Activated T-helper 2 cell treated with anti-CD3 and anti-CD28 coated beads, Interferon-gamma antibody, Interleukin-2, Interleukin-4, amounts not matched to agents 10 μg/mL and 5 μg/mL and 100 μg/mL, durations not matched to agents 14 hours and 24 hours and 36 hours (primary cell): ENCODE results near the gene OST4. TPM values are rescaled to one million over a fixed set of nuclear protein-coding genes. Genes with fewer than 3 reads are reported as not detected.

ENCODE experiments used
- DNase-seq: peaks from one replicate; pipeline ENCODE4 v3.0.0; 2021; ENCODE audit warnings: low spot score
- H3K27ac Mint-ChIP-seq: one replicate; pipeline ENCODE4 v1.8.0; 2021; ENCODE audit warnings: mixed read lengths
- H3K27me3 Mint-ChIP-seq: one replicate; pipeline ENCODE4 v1.8.0; 2021; ENCODE audit warnings: low read depth, mixed read lengths
- H3K36me3 Mint-ChIP-seq: one replicate; pipeline ENCODE4 v1.8.0; 2021; ENCODE audit warnings: low read depth, mixed read lengths
- H3K4me1 Mint-ChIP-seq: one replicate; pipeline ENCODE4 v1.8.0; 2021; ENCODE audit warnings: low read depth, mixed read lengths
- H3K4me3 Mint-ChIP-seq: one replicate; pipeline ENCODE4 v1.8.0; 2021; ENCODE audit warnings: low read depth, mild to moderate bottlenecking, moderate library complexity, mixed read lengths
- H3K9me3 Mint-ChIP-seq: one replicate; pipeline ENCODE4 v1.8.0; 2021; ENCODE audit warnings: mixed read lengths
- intact Hi-C: fragments of 100-400 bp; cut with micrococcal nuclease; formaldehyde crosslinking; loops from one replicate; pipeline ENCODE4 v1.15.1; 2023
- total RNA-seq: library from RNA; stranded (reverse); gene quantifications from 2 replicates; pipeline ENCODE4 v1.2.3, GENCODE V29; 2022

OST4 gene
- total RNA-seq, 1 donor from 2014 or later, result 341 TPM

DNA sequence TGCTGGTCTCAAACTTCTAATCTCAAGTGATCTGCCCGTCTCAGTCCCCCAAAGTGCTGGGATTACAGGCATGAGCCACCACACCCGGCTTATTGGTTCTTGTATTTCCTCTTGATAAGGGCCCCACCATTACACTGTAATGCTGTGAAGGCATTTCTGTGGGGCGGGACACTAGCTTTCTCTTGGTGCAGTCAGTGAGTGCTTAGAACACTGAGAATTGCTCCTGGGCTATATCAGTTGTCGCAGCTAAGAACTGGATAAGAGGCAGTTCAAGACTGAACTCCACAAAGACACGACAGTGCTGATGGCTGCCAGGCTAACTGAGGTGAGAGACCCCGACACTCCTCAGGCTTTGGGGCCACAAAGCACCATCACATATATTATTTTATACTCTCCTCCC lies 17.2 kb upstream of the OST4 start:
- Mint-ChIP-seq H3K36me3 (no peaks in the 10 kb centered on the region), H3K4me3 (no peak overlapping the region), H3K4me1 (peaks cover 16% of the 10 kb centered on the region), H3K9me3 (no peaks in the 10 kb centered on the region), H3K27ac (no peak overlapping the region), H3K27me3 (no peaks in the 10 kb centered on the region)
- no peak for DNase-seq
- intact Hi-C loops, result loop anchor here (5.0 to 10.0 kb wide), 2 partner anchors 124 kb away; partner anchors contain the start of genes ATRAID and SLC5A6

- no peaks in the 10 kb centered on the region for H3K9me3 Mint-ChIP-seq
- DNase-seq, result no peak
- H3K4me3 Mint-ChIP-seq, result peak overlapping the region; percentile 58
- H3K27me3 Mint-ChIP-seq, result no peaks in the 10 kb centered on the region
- intact Hi-C loops, result loop anchor here (2.0 to 10.0 kb wide), 3 partner anchors 47 to 124 kb away; partner anchors contain the start of genes ATRAID, PREB and SLC5A6
- H3K27ac Mint-ChIP-seq, result no peak overlapping the region
- H3K36me3 Mint-ChIP-seq, result no peaks in the 10 kb centered on the region
- H3K4me1 Mint-ChIP-seq, result peaks cover 16% of the 10 kb centered on the region
These were observed 16.5 kb upstream of the OST4 start for GRCh38 chr2:27087823-27088410.

DNA sequence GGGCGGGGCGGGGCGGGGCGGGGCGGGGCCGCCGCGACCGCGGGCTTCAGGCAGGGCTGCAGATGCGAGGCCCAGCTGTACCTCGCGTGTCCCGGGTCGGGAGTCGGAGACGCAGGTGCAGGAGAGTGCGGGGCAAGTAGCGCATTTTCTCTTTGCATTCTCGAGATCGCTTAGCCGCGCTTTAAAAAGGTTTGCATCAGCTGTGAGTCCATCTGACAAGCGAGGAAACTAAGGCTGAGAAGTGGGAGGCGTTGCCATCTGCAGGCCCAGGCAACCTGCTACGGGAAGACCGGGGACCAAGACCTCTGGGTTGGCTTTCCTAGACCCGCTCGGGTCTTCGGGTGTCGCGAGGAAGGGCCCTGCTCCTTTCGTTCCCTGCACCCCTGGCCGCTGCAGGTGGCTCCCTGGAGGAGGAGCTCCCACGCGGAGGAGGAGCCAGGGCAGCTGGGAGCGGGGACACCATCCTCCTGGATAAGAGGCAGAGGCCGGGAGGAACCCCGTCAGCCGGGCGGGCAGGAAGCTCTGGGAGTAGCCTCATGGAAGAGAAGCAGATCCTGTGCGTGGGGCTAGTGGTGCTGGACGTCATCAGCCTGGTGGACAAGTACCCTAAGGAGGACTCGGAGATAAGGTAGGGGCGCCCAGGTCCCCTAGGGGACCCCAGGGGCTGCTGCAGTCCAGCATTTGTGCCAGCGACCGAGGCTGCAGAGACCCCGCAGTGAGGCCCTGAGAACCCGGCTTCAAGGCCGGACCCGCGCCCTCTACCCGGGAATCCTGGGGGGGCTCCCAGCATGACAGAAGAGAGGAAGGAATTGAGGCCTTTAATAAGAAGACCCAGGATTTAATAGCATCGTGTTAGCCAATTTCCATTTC lies 15.5 kb upstream of the OST4 start, which contains the start of gene KHK:
Gene KHK, plus strand, starts transcription at position 49 of the 870 bp plus-strand sequence. Its CDS starts 488 bp downstream, at position 537.
- peak within 1 kb of the TSS; percentile 71 for H3K27ac Mint-ChIP-seq
- no peak for DNase-seq

DNA sequence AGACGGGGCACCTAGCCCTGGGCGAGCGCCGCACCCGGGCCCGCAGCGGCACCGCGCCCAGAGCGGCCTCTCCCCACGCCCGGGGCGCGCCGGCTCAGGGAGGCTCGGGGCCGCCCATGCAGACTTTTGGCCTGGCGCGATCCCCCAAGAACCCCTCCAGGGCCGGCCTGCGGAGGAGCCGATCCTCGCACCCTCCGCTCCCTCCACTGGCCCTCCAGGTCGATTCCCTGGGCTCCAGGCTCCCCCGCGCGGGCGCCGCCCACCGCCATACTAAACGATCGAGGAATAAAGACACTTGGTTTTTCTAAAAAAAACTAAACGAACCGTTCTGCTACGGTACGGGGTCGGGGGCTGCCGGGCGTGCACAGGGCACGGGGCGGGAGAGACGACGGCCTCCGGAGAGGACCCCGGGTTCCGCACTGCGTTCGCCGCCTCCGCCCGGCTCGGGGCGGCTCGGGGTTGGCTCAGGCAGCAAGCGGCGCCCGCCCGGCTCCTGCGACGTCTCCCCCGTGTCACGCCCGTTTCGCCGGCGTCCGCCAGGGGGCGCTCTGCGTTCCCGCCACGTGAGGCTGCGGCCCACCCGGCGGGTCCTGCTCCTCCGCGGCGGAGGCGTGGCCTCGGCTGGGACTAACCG lies 14.8 kb upstream of the OST4 start:
- Mint-ChIP-seq H3K9me3 (no peaks in the 10 kb centered on the region), H3K4me1 (peaks cover 22% of the 10 kb centered on the region), H3K27ac (peak overlapping the region; percentile 71), H3K27me3 (no peaks in the 10 kb centered on the region), H3K36me3 (no peaks in the 10 kb centered on the region), H3K4me3 (peak overlapping the region; percentile 90)
- intact Hi-C loops, result loop anchor here (1.0 to 10.0 kb wide), 5 partner anchors 15 to 126 kb away; partner anchors contain the start of genes ATRAID, OST4, PREB and SLC5A6
- DNase-seq, result peak; percentile 98

More for the DNA sequence above, 15.5 kb upstream of the OST4 start, which contains the start of gene KHK:
- peaks cover 16% of the 10 kb centered on the region for H3K4me1 Mint-ChIP-seq
- H3K9me3 Mint-ChIP-seq, result no peaks in the 10 kb centered on the region
- no peaks in the 10 kb centered on the region for H3K36me3 Mint-ChIP-seq
- H3K27me3 Mint-ChIP-seq, result no peaks in the 10 kb centered on the region
- intact Hi-C loops, result loop anchor here (1.0 to 10.0 kb wide), 5 partner anchors 16 to 125 kb away; partner anchors contain the start of genes ATRAID, OST4, PREB and SLC5A6
- H3K4me3 Mint-ChIP-seq, result peak within 1 kb of the TSS; percentile 90

DNA sequence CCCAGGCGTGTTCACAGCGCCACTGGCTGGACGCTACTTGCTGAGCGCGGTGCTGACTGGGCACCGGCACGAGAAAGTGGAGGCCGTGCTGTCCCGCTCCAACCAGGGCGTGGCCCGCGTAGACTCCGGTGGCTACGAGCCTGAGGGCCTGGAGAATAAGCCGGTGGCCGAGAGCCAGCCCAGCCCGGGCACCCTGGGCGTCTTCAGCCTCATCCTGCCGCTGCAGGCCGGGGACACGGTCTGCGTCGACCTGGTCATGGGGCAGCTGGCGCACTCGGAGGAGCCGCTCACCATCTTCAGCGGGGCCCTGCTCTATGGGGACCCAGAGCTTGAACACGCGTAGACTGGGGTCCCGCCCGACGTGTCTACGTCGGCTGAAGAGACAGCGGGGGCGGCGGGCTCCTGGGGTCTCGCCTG lies 14.2 kb upstream of the OST4 start:
- Mint-ChIP-seq H3K27ac (peak overlapping the region; percentile 46), H3K4me1 (peaks cover 26% of the 10 kb centered on the region), H3K9me3 (no peaks in the 10 kb centered on the region), H3K4me3 (peak overlapping the region; percentile 90), H3K36me3 (no peaks in the 10 kb centered on the region), H3K27me3 (no peaks in the 10 kb centered on the region)
- intact Hi-C loops, result loop anchor here (1.0 to 10.0 kb wide), 5 partner anchors 14 to 127 kb away; partner anchors contain the start of genes ATRAID, OST4, PREB and SLC5A6
- DNase-seq, result no peak

GRCh38 chr2:27085062-27085672 lies 13.7 kb upstream of the OST4 start:
- no peaks in the 10 kb centered on the region for H3K36me3 Mint-ChIP-seq
- H3K27ac Mint-ChIP-seq, result peak overlapping the region; percentile 46
- intact Hi-C loops, result loop anchor here (5.0 to 10.0 kb wide), 2 partner anchors 120 to 127 kb away; partner anchors contain the start of genes ATRAID and SLC5A6
- no peak for DNase-seq
- H3K4me1 Mint-ChIP-seq, result peaks cover 29% of the 10 kb centered on the region
- no peaks in the 10 kb centered on the region for H3K27me3 Mint-ChIP-seq
- peak overlapping the region; percentile 90 for H3K4me3 Mint-ChIP-seq
- no peaks in the 10 kb centered on the region for H3K9me3 Mint-ChIP-seq

DNA sequence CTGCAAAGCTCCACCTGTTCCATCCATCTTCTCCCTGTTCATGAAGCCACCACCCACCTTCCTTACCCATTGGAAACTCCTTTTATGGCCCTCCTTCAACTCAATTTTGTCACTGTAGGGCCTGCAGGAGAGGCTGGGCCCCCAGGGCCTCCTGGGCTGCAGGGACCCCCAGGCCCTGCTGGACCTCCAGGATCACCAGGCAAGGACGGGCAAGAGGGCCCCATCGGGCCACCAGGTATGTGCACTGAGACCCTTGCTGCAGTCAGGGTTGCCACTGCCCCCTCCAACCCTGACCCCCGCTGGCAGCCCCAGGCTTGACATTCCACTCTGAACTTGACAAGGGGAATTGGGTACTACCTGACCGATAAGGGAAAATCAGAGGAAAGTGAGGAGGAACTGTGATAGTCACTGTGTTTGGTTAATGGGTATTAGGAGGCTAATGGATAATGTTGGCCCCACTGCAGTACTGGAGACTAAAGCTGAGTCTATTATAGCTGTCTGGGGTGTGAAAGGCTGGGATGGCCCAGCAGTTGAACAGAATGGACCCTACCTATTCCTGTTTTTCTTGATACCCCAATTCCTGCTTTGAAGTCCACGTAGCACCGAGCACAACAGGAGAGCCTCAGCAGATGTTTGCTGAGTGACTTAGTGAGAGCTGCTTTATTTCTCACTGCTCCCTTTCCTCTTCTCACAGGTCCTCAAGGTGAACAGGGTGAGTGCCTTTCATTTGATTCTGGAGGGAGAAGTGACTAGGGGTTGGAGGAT lies 13.0 kb upstream of the OST4 start:
- intact Hi-C loops, result loop anchor here (5.0 to 10.0 kb wide), 3 partner anchors 120 to 288 kb away; partner anchors contain the start of genes ATRAID, EIF2B4, SLC5A6 and SNX17
- Mint-ChIP-seq H3K4me1 (peaks cover 32% of the 10 kb centered on the region), H3K27me3 (no peaks in the 10 kb centered on the region), H3K9me3 (no peaks in the 10 kb centered on the region), H3K4me3 (peak overlapping the region; percentile 90), H3K36me3 (no peaks in the 10 kb centered on the region), H3K27ac (peak overlapping the region; percentile 4)
- DNase-seq, result no peak

DNA sequence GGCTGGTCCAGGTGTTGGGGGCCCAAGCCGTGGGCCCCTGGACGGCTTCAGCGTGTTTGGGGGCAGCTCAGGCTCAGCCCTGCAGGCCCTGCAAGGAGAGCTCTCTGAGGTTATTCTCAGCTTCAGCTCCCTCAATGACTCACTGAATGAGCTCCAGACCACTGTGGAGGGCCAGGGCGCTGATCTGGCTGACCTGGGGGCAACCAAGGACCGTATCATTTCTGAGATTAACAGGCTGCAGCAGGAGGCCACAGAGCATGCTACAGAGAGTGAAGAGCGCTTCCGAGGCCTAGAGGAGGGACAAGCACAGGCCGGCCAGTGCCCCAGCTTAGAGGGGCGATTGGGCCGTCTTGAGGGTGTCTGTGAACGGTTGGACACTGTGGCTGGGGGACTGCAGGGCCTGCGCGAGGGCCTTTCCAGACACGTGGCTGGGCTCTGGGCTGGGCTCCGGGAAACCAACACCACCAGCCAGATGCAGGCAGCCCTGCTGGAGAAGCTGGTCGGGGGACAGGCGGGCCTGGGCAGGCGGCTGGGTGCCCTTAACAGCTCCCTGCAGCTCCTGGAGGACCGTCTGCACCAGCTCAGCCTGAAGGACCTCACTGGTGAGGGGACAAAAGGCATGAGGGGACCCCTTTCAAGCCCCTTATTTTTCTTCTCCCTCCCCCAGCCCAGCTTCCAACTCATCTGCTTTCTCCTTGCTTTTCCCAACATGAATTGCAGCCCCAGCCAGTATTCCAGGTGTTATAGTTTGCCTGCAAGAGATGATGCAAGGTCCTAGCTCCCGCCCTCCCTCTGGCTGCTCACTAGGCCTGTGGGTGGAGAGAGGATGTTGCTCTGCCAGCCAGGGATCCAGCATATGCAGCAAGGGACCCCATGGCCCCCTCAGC lies 12.2 kb upstream of the OST4 start:
- Mint-ChIP-seq H3K4me3 (peak overlapping the region; percentile 47), H3K27ac (peak overlapping the region; percentile 4), H3K36me3 (no peaks in the 10 kb centered on the region), H3K9me3 (no peaks in the 10 kb centered on the region), H3K4me1 (peaks cover 32% of the 10 kb centered on the region), H3K27me3 (no peaks in the 10 kb centered on the region)
- no peak for DNase-seq
- intact Hi-C loops, result loop anchor here (5.0 to 10.0 kb wide), 2 partner anchors 119 to 289 kb away; partner anchors contain the start of genes EIF2B4 and SNX17

DNA sequence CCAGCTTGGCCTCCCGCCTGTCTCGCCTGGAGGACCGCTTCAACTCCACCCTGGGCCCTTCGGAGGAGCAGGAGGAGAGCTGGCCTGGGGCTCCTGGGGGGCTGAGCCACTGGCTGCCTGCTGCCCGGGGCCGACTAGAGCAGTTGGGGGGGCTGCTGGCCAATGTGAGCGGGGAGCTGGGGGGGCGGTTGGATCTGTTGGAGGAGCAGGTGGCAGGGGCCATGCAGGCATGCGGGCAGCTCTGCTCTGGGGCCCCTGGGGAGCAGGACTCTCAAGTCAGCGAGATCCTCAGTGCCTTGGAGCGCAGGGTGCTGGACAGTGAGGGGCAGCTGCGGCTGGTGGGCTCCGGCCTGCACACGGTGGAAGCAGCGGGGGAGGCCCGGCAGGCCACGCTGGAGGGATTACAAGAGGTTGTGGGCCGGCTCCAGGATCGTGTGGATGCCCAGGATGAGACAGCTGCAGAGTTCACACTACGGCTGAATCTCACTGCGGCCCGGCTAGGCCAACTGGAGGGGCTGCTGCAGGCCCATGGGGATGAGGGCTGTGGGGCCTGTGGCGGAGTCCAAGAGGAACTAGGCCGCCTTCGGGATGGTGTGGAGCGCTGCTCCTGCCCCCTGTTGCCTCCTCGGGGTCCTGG lies 11.4 kb upstream of the OST4 start:
- no peak for DNase-seq
- H3K9me3 Mint-ChIP-seq, result no peaks in the 10 kb centered on the region
- no peak overlapping the region for H3K4me3 Mint-ChIP-seq
- no peaks in the 10 kb centered on the region for H3K36me3 Mint-ChIP-seq
- peaks cover 33% of the 10 kb centered on the region for H3K4me1 Mint-ChIP-seq
- intact Hi-C loops, result loop anchor here (5.0 to 10.0 kb wide), 2 partner anchors 118 to 289 kb away; partner anchors contain the start of genes EIF2B4 and SNX17
- no peaks in the 10 kb centered on the region for H3K27me3 Mint-ChIP-seq
- H3K27ac Mint-ChIP-seq, result no peak overlapping the region

DNA sequence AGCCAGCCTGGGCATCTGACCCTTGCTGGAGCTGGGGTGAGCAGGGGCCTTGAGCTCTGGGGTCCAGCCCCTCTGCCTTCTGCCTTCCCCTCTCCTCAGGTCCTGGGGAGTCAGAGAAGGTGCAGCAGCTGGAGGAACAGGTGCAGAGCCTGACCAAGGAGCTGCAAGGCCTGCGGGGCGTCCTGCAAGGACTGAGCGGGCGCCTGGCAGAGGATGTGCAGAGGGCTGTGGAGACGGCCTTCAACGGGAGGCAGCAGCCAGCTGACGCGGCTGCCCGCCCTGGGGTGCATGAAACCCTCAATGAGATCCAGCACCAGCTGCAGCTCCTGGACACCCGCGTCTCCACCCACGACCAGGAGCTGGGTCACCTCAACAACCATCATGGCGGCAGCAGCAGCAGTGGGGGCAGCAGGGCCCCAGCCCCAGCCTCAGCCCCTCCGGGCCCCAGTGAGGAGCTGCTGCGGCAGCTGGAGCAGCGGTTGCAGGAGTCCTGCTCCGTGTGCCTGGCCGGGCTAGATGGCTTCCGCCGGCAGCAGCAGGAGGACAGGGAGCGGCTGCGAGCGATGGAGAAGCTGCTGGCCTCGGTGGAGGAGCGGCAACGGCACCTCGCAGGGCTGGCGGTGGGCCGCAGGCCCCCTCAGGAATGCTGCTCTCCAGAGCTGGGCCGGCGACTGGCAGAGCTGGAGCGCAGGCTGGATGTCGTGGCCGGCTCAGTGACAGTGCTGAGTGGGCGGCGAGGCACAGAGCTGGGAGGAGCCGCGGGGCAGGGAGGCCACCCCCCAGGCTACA lies 10.7 kb upstream of the OST4 start:
- DNase-seq, result no peak
- intact Hi-C loops, result loop anchor here (1.0 to 10.0 kb wide), 5 partner anchors 11 to 290 kb away; partner anchors contain the start of genes AGBL5, EIF2B4, OST4 and SNX17
- Mint-ChIP-seq H3K4me3 (no peak overlapping the region), H3K36me3 (no peaks in the 10 kb centered on the region), H3K27ac (no peak overlapping the region), H3K27me3 (no peaks in the 10 kb centered on the region), H3K4me1 (peaks cover 30% of the 10 kb centered on the region), H3K9me3 (no peaks in the 10 kb centered on the region)
